HCT116 (cell line): ENCODE results near the gene SMIM44. TPM values are rescaled to one million over a fixed set of nuclear protein-coding genes. Genes with fewer than 3 reads are reported as not detected.
"Not testable (repeated sequence)": the region's sequence is repeated elsewhere in the genome, so short reads cannot be mapped to it uniquely, and the experiment has no call there.

Experiments
- ATAC-seq: fragments of 200-7000 bp; cut with Tn5 transposase; 2 replicates; pipeline ENCODE4 v1.9.1; 2020; ENCODE audit warnings: mild to moderate bottlenecking, moderate library complexity
- BruUV-seq: library from RNA; stranded (reverse); fragments of 400-500 nt; replicated peaks from 2 replicates; lab custom pipeline; 2021; lab: Mats Ljungman, UMichigan
- CTCF ChIA-PET: fragments of 300-600 bp; sonication (Branson Sonifier 250); formaldehyde crosslinking; loops from one replicate; lab custom pipeline; 2021; ENCODE audit warnings: antibody characterized with exemption; lab: Charles Lee
- POLR2A ChIA-PET: fragments of 300-600, 350-600 bp; sonication (Branson Sonifier 250); formaldehyde crosslinking; loops from one replicate; lab custom pipeline; 2021; ENCODE audit warnings: antibody characterized with exemption; lab: Charles Lee
- RAD21 ChIA-PET, 2 experiments: fragments of 300-600 bp; sonication (Branson Sonifier 250); formaldehyde crosslinking; loops; one replicate each; lab custom pipeline; 2023; ENCODE audit warnings: low total read pairs in 2 of 2; ENCODE audit not compliant: uncharacterized antibody in 2 of 2, unreplicated experiment in 2 of 2, low non-redundant PET in 1 of 2; lab: Charles Lee
- DNase-seq: peaks from one replicate; pipeline ENCODE4 v3.0.0-alpha.2; 2010; ENCODE audit warnings: low read depth, low spot score
- H2AFZ ChIP-seq: fragments of 200-600 bp; shearing (Covaris generic), sonication (generic); 2 replicates; pipeline ENCODE4 v1.6.1; 2017; ENCODE audit warnings: low read depth, mixed run types, mixed read lengths, antibody characterized with exemption, low read length; ENCODE audit not compliant: poor library complexity, severe bottlenecking
- H3K27ac ChIP-seq: 2 replicates; pipeline ENCODE4 v1.5.1; 2012; ENCODE audit warnings: low read depth, low read length
- H3K27me3 ChIP-seq: fragments of 200-600 bp; sonication (generic); 2 replicates; pipeline ENCODE4 v1.6.1; 2016; ENCODE audit warnings: mixed run types, low read length, mixed read lengths; ENCODE audit not compliant: insufficient read depth
- H3K36me3 ChIP-seq, 2 experiments: fragments of 200-500 bp in 1 of 2; fragments of 200-600 bp in 1 of 2; sonication (Bioruptor generic) in 1 of 2; sonication (generic) in 1 of 2; 2 replicates each; pipeline versions ENCODE4 v1.5.1 to v1.6.1; 2014 to 2016; ENCODE audit warnings: low read length in 2 of 2, inconsistent platforms in 1 of 2, mixed read lengths in 1 of 2, mixed run types in 1 of 2; ENCODE audit not compliant: insufficient read depth in 2 of 2, control insufficient read depth in 1 of 2
- H3K4me1 ChIP-seq, 2 experiments: fragments of 200-600 bp in 1 of 2; sonication (generic) in 1 of 2; 2 replicates each; pipeline versions ENCODE4 v1.5.1 to v1.6.1; 2012 to 2017; ENCODE audit warnings: low read length in 2 of 2, inconsistent platforms in 1 of 2, mild to moderate bottlenecking in 1 of 2, mixed read lengths in 1 of 2, mixed run types in 1 of 2, moderate library complexity in 1 of 2; ENCODE audit not compliant: insufficient read depth in 2 of 2, control insufficient read depth in 1 of 2
- H3K4me2 ChIP-seq: fragments of 200-600 bp; sonication (generic); 2 replicates; pipeline ENCODE4 v1.6.1; 2017; ENCODE audit warnings: mixed run types, low read length, mixed read lengths
- H3K4me3 ChIP-seq, 2 experiments: fragments of 200-600 bp in 1 of 2; sonication (generic) in 1 of 2; replicated peaks in 1 of 2; 2 replicates each; pipeline ENCODE4 v1.5.1; 2011 to 2016; ENCODE audit warnings: low read length in 2 of 2, control low read depth in 1 of 2, low read depth in 1 of 2, mild to moderate bottlenecking in 1 of 2, mixed read lengths in 1 of 2, mixed run types in 1 of 2
- H3K79me2 ChIP-seq: fragments of 200-600 bp; sonication (generic); 2 replicates; pipeline ENCODE4 v1.6.1; 2017; ENCODE audit warnings: mild to moderate bottlenecking, mixed run types, low read length, moderate library complexity, mixed read lengths; ENCODE audit not compliant: insufficient read depth
- H3K9ac ChIP-seq: fragments of 200-600 bp; sonication (generic); 2 replicates; pipeline ENCODE4 v1.6.1; 2016; ENCODE audit warnings: low read length, mixed read lengths
- H3K9me2 ChIP-seq: fragments of 200-600 bp; sonication (generic), shearing (Covaris generic); 2 replicates; pipeline ENCODE4 v1.6.1; 2017; ENCODE audit warnings: mixed run types, mild to moderate bottlenecking, moderate library complexity; ENCODE audit not compliant: insufficient read depth
- H3K9me3 ChIP-seq, 2 experiments: fragments of 200-500 bp in 1 of 2; fragments of 200-600 bp in 1 of 2; sonication (Bioruptor generic) in 1 of 2; sonication (generic) in 1 of 2; 2 replicates each; pipeline ENCODE4 v1.6.1; 2014 to 2017; ENCODE audit warnings: low read length in 2 of 2, mixed read lengths in 2 of 2, inconsistent platforms in 1 of 2, low read depth in 1 of 2, mild to moderate bottlenecking in 1 of 2, mixed run types in 1 of 2, moderate library complexity in 1 of 2; ENCODE audit not compliant: control insufficient read depth in 1 of 2, insufficient read depth in 1 of 2
- H4K20me1 ChIP-seq: fragments of 200-600 bp; sonication (generic), shearing (Covaris generic); 2 replicates; pipeline ENCODE4 v1.6.1; 2017; ENCODE audit warnings: mixed run types, mild to moderate bottlenecking, moderate library complexity; ENCODE audit not compliant: insufficient read depth
- CBX3 ChIP-seq: IDR thresholded peaks from 2 replicates; pipeline ENCODE4 v1.6.1; 2012; ENCODE audit warnings: low read depth
- CEBPB ChIP-seq: IDR thresholded peaks from 2 replicates; pipeline ENCODE4 v1.6.1; 2012; ENCODE audit warnings: low read depth
- ELF1 ChIP-seq: IDR thresholded peaks from 2 replicates; pipeline ENCODE4 v1.6.1; 2012; ENCODE audit warnings: low read depth, borderline replicate concordance
- EZH2 ChIP-seq: fragments of 200-600 bp; sonication (generic); IDR thresholded peaks from 2 replicates; pipeline ENCODE4 v1.6.1; 2017; ENCODE audit warnings: antibody characterized with exemption, mixed run types
- EZH2phosphoT487 ChIP-seq: fragments of 200-600 bp; IDR thresholded peaks from 2 replicates; pipeline ENCODE4 v1.6.1; 2018; ENCODE audit warnings: antibody characterized with exemption, borderline replicate concordance
- FOSL1 ChIP-seq: IDR thresholded peaks from 2 replicates; pipeline ENCODE4 v1.6.1; 2012; ENCODE audit warnings: low read depth
- JUND ChIP-seq: IDR thresholded peaks from 2 replicates; pipeline ENCODE4 v1.6.1; 2012
- POLR2A ChIP-seq: IDR thresholded peaks from 2 replicates; pipeline ENCODE4 v1.7.0; 2011; ENCODE audit warnings: borderline replicate concordance; ENCODE audit not compliant: insufficient read depth, insufficient read length; ENCODE audit errors: extremely low read depth
- POLR2AphosphoS5 ChIP-seq: IDR thresholded peaks from 2 replicates; pipeline ENCODE4 v1.6.1; 2011; ENCODE audit warnings: mild to moderate bottlenecking, low read depth, low read length, moderate library complexity
- RAD21 ChIP-seq: IDR thresholded peaks from 2 replicates; pipeline ENCODE4 v1.6.1; 2012; ENCODE audit warnings: low read depth, mild to moderate bottlenecking
- SIN3A ChIP-seq: IDR thresholded peaks from 2 replicates; pipeline ENCODE4 v1.6.1; 2012; ENCODE audit warnings: low read depth
- SP1 ChIP-seq: IDR thresholded peaks from 2 replicates; pipeline ENCODE4 v1.6.1; 2012; ENCODE audit warnings: low read depth
- YY1 ChIP-seq: IDR thresholded peaks from 2 replicates; pipeline ENCODE4 v1.6.1; 2011; ENCODE audit warnings: low read length, low read depth, moderate library complexity, mild to moderate bottlenecking; ENCODE audit not compliant: insufficient replicate concordance; ENCODE audit errors: extremely low read depth
- ZFX ChIP-seq: fragments of 450-650 bp; IDR thresholded peaks from 2 replicates; pipeline ENCODE4 v1.6.1; 2017
- ZNF274 ChIP-seq: fragments of 200-500 bp; sonication (Bioruptor generic); IDR thresholded peaks from 2 replicates; pipeline ENCODE4 v1.6.1; 2014; ENCODE audit warnings: mild to moderate bottlenecking, low read depth, low read length, inconsistent platforms
- intact Hi-C: fragments of 100-400 bp; cut with micrococcal nuclease; formaldehyde crosslinking; loops from 2 replicates; pipeline ENCODE4 v1.10.0; 2022
- total RNA-seq: library from RNA; stranded (reverse); gene quantifications from one replicate; pipeline ENCODE4 v1.2.1, GENCODE V29; 2021; ENCODE audit not compliant: unreplicated experiment
- TF ChIP-seq, protein P1 (sequence below): IDR thresholded peaks from 2 replicates; pipeline ENCODE4 v1.6.1; 2012
- TF ChIP-seq, protein P2 (sequence below): IDR thresholded peaks from 2 replicates; pipeline ENCODE4 v1.6.1; 2011; ENCODE audit warnings: mild to moderate bottlenecking, low read length, moderate library complexity; ENCODE audit not compliant: insufficient replicate concordance; ENCODE audit errors: extremely low read depth

SMIM44 gene
- total RNA-seq, 1 experiment from 2014 or later: not detected

DNA sequence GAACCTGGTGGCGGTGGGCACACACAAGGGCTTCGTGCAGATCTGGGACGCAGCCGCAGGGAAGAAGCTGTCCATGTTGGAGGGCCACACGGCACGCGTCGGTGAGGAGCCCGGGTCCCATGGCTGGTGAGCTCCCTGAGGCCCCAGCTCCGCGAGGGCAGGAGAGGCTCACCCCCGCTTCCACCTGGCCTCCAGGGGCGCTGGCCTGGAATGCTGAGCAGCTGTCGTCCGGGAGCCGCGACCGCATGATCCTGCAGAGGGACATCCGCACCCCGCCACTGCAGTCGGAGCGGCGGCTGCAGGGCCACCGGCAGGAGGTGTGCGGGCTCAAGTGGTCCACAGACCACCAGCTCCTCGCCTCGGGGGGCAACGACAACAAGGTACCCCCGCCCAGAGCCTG, 48.5 kb upstream of the SMIM44 start:
- H3K79me2 ChIP-seq: no peaks in the 10 kb centered on the region
- no peaks in the 10 kb centered on the region for H4K20me1 ChIP-seq
- H3K27me3 ChIP-seq: no peaks in the 10 kb centered on the region
- intact Hi-C loops: no loop called here
- H3K4me2 ChIP-seq: no peak overlapping the region
- no peaks in the 10 kb centered on the region for H3K9me2 ChIP-seq
- no peaks in the 10 kb centered on the region for H3K9me3 ChIP-seq
- ATAC-seq (no peak), DNase-seq (no peak)
- ChIA-PET RAD21 (no interaction called here), POLR2A (no interaction called here), CTCF (no interaction called here)
- BruUV-seq: no TSS peak
- no peak overlapping the region for H3K4me3 ChIP-seq
- TF ChIP-seq POLR2A: no peak
- no peak for TF ChIP-seq EZH2
- TF ChIP-seq CEBPB: no peak
- TF ChIP-seq CBX3: no peak
- TF ChIP-seq SP1: no peak
- no peak for TF ChIP-seq EZH2phosphoT487
- TF ChIP-seq SIN3A: no peak
- TF ChIP-seq ZNF274: no peak
- peaks cover 11 to 35% of the 10 kb centered on the region in 2 experiments; a peak in 3 of 4 replicates for H3K36me3 ChIP-seq
- no peaks in the 10 kb centered on the region for H3K4me1 ChIP-seq
- no peak overlapping the region for H3K9ac ChIP-seq
- H3K27ac ChIP-seq: no peak overlapping the region
- H2AFZ ChIP-seq: no peak overlapping the region

DNA sequence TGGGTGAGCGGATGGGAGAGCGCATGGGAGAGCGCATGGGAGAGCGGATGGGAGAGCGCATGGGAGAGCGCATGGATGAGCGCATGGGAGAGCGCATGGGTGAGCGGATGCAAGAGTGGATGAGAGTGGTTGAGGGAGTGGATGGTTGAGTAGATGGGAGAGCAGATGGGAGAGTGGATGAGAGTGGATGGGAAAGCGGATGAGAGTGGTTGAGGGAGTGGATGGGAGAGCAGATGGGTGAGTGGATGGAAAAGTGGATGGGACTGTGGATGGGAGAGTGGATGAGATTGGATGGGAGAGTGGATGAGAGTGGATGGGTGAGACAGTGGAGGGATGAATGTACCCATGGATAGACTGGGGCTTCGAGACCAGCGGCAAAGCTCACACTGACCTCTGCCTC, 47.1 kb upstream of the SMIM44 start:
- no peak for DNase-seq
- no peaks in the 10 kb centered on the region for H3K4me1 ChIP-seq
- no peaks in the 10 kb centered on the region for H3K9me2 ChIP-seq
- H3K27me3 ChIP-seq: no peaks in the 10 kb centered on the region
- intact Hi-C loops: no loop called here
- H3K4me2 ChIP-seq: no peak overlapping the region
- CTCF ChIA-PET: no interaction called here
- RAD21 ChIA-PET: no interaction called here
- peaks cover 14 to 35% of the 10 kb centered on the region in 2 experiments for H3K36me3 ChIP-seq
- POLR2A ChIA-PET: no interaction called here
- no peak overlapping the region for H3K4me3 ChIP-seq
- no peak for TF ChIP-seq POLR2AphosphoS5
- TF ChIP-seq EZH2: no peak
- TF ChIP-seq, protein P1, sequence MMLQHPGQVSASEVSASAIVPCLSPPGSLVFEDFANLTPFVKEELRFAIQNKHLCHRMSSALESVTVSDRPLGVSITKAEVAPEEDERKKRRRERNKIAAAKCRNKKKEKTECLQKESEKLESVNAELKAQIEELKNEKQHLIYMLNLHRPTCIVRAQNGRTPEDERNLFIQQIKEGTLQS: no peak
- no peak for TF ChIP-seq RAD21
- TF ChIP-seq YY1: no peak
- no peak for TF ChIP-seq SP1
- TF ChIP-seq JUND: no peak
- TF ChIP-seq, protein P2, sequence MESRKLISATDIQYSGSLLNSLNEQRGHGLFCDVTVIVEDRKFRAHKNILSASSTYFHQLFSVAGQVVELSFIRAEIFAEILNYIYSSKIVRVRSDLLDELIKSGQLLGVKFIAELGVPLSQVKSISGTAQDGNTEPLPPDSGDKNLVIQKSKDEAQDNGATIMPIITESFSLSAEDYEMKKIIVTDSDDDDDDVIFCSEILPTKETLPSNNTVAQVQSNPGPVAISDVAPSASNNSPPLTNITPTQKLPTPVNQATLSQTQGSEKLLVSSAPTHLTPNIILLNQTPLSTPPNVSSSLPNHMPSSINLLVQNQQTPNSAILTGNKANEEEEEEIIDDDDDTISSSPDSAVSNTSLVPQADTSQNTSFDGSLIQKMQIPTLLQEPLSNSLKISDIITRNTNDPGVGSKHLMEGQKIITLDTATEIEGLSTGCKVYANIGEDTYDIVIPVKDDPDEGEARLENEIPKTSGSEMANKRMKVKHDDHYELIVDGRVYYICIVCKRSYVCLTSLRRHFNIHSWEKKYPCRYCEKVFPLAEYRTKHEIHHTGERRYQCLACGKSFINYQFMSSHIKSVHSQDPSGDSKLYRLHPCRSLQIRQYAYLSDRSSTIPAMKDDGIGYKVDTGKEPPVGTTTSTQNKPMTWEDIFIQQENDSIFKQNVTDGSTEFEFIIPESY: no peak
- TF ChIP-seq SIN3A: no peak
- TF ChIP-seq ELF1: no peak
- no peak for TF ChIP-seq FOSL1
- no peak for TF ChIP-seq ZFX
- H2AFZ ChIP-seq: no peak overlapping the region
- H3K9ac ChIP-seq: no peak overlapping the region
- no peaks in the 10 kb centered on the region for H3K9me3 ChIP-seq
- BruUV-seq: no TSS peak
- H3K27ac ChIP-seq: no peak overlapping the region; the same call in 1 of the 2 replicates
- H4K20me1 ChIP-seq: no peaks in the 10 kb centered on the region
- ATAC-seq: no peak
- no peaks in the 10 kb centered on the region for H3K79me2 ChIP-seq

DNA sequence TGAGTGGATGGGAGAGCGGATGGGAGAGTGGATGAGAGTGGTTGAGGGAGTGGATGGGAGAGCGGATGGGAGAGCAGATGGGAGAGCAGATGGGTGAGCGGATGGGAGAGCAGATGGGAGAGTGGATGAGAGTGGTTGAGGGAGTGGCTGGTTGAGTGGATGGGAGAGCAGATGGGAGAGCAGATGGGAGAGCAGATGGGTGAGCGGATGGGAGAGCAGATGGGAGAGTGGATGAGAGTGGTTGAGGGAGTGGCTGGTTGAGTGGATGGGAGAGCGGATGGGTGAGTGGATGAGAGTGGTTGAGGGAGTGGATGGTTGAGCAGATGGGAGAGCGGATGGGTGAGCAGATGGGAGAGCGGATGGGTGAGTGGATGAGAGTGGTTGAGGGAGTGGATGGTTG, 46.1 kb upstream of the SMIM44 start:
- H3K9ac ChIP-seq, H3K9me2 ChIP-seq, H3K9me3 ChIP-seq, ATAC-seq, H3K27me3 ChIP-seq, H4K20me1 ChIP-seq, intact Hi-C loops, H3K79me2 ChIP-seq, H3K4me3 ChIP-seq, H3K4me1 ChIP-seq, BruUV-seq, H3K27ac ChIP-seq, RAD21 ChIA-PET, H2AFZ ChIP-seq, DNase-seq, CTCF ChIA-PET, POLR2A ChIA-PET, H3K4me2 ChIP-seq: not testable (repeated sequence)
- peaks cover 17 to 30% of the 10 kb centered on the region in 2 experiments for H3K36me3 ChIP-seq
